Tibial nerve (tissue), 3 donors: ENCODE measurements around the gene CHST12.

Experiments used
- POLR2A ChIP-seq, 2 donors: fragments of 450-650 bp; IDR thresholded peaks; one replicate each; pipeline ENCODE4 v1.6.1; 2017; ENCODE audit warnings: antibody characterized with exemption in 2 of 2, mild to moderate bottlenecking in 2 of 2, moderate library complexity in 2 of 2
- TF ChIP-seq, protein P1 (sequence below), 5 experiments: fragments of 200-600 bp in 3 of 5; fragments of 450-650 bp in 2 of 5; sonication (generic) in 3 of 5; IDR thresholded peaks; one replicate each; pipeline ENCODE4 v1.5.1; 2016 to 2019; ENCODE audit warnings: antibody characterized with exemption in 5 of 5, mild to moderate bottlenecking in 3 of 5, moderate library complexity in 2 of 5

DNA sequence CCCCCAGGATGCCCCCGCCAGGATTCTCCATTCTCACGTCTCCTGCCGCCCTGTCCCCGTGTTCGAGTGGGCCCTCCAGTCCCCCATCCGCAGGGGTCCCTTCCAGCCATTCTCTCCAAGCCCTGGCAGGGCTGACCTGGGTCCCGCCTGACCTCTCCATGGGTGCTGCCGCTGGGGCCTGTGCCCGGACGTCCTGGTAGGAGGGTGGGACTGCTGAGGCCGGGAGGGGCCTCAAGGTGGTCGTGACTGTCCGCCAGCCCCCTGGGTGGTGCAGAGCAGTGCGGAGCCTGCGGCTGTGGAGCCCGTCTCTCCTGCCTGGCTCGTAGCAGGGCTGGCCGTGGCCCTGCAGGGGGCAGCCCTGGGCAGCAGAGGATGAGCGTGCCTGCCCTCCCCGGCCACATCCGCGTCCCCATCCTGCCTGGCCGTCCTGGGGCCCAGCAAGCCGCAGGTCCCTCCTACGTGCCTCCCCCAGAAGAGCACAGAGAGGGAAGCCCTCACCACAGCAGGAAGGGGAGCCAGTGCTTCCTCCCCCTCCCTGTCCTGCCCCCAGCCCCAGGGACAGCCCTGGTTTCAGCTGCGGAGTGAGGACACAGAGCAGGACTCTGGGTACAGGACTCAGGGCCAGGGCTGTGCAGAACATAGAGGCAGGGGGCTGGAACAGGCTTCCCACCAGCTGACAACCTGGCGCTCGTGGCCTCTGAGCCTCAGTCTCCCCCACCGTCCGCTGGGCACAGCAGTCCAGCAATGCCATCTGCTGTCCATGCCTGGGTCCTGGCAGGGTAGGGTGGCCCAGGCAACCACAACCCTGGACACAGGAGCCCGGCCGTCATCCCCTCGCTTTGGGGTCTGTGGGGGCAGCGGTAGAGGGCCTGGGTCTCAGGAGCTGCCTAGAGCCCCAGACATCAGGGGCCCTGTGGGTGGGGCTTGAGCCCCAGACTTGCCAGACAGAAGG is 74.3 kb downstream of the CHST12 start:
- TF ChIP-seq, protein P1, sequence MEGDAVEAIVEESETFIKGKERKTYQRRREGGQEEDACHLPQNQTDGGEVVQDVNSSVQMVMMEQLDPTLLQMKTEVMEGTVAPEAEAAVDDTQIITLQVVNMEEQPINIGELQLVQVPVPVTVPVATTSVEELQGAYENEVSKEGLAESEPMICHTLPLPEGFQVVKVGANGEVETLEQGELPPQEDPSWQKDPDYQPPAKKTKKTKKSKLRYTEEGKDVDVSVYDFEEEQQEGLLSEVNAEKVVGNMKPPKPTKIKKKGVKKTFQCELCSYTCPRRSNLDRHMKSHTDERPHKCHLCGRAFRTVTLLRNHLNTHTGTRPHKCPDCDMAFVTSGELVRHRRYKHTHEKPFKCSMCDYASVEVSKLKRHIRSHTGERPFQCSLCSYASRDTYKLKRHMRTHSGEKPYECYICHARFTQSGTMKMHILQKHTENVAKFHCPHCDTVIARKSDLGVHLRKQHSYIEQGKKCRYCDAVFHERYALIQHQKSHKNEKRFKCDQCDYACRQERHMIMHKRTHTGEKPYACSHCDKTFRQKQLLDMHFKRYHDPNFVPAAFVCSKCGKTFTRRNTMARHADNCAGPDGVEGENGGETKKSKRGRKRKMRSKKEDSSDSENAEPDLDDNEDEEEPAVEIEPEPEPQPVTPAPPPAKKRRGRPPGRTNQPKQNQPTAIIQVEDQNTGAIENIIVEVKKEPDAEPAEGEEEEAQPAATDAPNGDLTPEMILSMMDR (IDR thresholded peaks at IDR 0.05): peak; percentile 60 to 88 (median 71)
- TF ChIP-seq POLR2A (IDR thresholded peaks at IDR 0.05): no peak
